IMR-90 (cell line): ENCODE measurements around the gene ITK. TPM values are rescaled to one million over a fixed set of nuclear protein-coding genes. Genes with fewer than 3 reads are reported as not detected.
A peak's percentile ranks its signal among the peaks of the same experiment; 100 is the strongest.

Experiments used
- ATAC-seq: fragments of 200-7000 bp; cut with Tn5 transposase; 2 replicates; pipeline ENCODE4 v1.9.1; 2020; ENCODE audit warnings: low read depth, mild to moderate bottlenecking, moderate library complexity
- BruUV-seq: library from RNA; stranded (reverse); fragments of 400-500 nt; replicated peaks from 2 replicates; lab custom pipeline; 2021; lab: Mats Ljungman, UMichigan
- CTCF ChIA-PET: fragments of 300-600 bp; formaldehyde crosslinking; extraction: SDS; loops from one replicate; lab custom pipeline; 2021; ENCODE audit warnings: antibody characterized with exemption; lab: Yijun Ruan, JAX
- POLR2A ChIA-PET: fragments of 300-600 bp; sonication (Branson Sonifier 250); formaldehyde crosslinking; loops from one replicate; lab custom pipeline; 2022; ENCODE audit warnings: antibody characterized with exemption; ENCODE audit not compliant: unreplicated experiment; lab: Charles Lee
- DNase-seq: peaks from one replicate; pipeline ENCODE4 v3.0.0; 2013
- H2AFZ ChIP-seq: replicated peaks from 2 replicates; pipeline ENCODE3; 2013; ENCODE audit warnings: low read length, mild to moderate bottlenecking; ENCODE audit not compliant: poor library complexity
- H2AK5ac ChIP-seq: 2 replicates; pipeline ENCODE4 v1.6.1; 2013; ENCODE audit warnings: low read depth, low read length, inconsistent platforms
- H2AK9ac ChIP-seq: replicated peaks from 2 replicates; pipeline ENCODE3; 2013; ENCODE audit warnings: mild to moderate bottlenecking, low read depth, low read length, moderate library complexity; ENCODE audit not compliant: poor library complexity
- H2BK120ac ChIP-seq: 2 replicates; pipeline ENCODE4 v1.6.1; 2013; ENCODE audit warnings: low read depth, low read length, inconsistent platforms
- H2BK15ac ChIP-seq: 3 replicates; pipeline ENCODE4 v1.6.1; 2013; ENCODE audit warnings: low read depth, low read length, inconsistent platforms
- H2BK20ac ChIP-seq: 2 replicates; pipeline ENCODE4 v1.6.1; 2013; ENCODE audit warnings: low read depth, mild to moderate bottlenecking, inconsistent platforms, low read length, moderate library complexity
- H2BK5ac ChIP-seq: 2 replicates; pipeline ENCODE4 v1.6.1; 2013; ENCODE audit warnings: mild to moderate bottlenecking, low read depth, low read length, inconsistent platforms; ENCODE audit not compliant: poor library complexity, severe bottlenecking
- H3K14ac ChIP-seq: replicated peaks from 2 replicates; pipeline ENCODE4 v1.6.1; 2013; ENCODE audit warnings: low read depth, low read length, inconsistent platforms
- H3K18ac ChIP-seq: 2 replicates; pipeline ENCODE4 v1.6.1; 2013; ENCODE audit warnings: low read depth, low read length, control low read depth
- H3K23ac ChIP-seq: 2 replicates; pipeline ENCODE4 v1.6.1; 2013; ENCODE audit warnings: low read depth, low read length, inconsistent platforms
- H3K27ac ChIP-seq: 2 replicates; pipeline ENCODE4 v1.5.1; 2013; ENCODE audit warnings: mild to moderate bottlenecking, control low read depth, low read length; ENCODE audit not compliant: insufficient read depth
- H3K27me3 ChIP-seq: 2 replicates; pipeline ENCODE4 v1.6.1; 2013; ENCODE audit warnings: low read length; ENCODE audit not compliant: control insufficient read depth, insufficient read depth
- H3K36me3 ChIP-seq: 2 replicates; pipeline ENCODE4 v1.6.1; 2013; ENCODE audit warnings: low read length, mixed read lengths; ENCODE audit not compliant: control insufficient read depth, insufficient read depth
- H3K4ac ChIP-seq: 2 replicates; pipeline ENCODE4 v1.6.1; 2013; ENCODE audit warnings: low read depth, low read length, inconsistent platforms
- H3K4me1 ChIP-seq: 2 replicates; pipeline ENCODE4 v1.6.1; 2013; ENCODE audit warnings: low read length, mixed read lengths; ENCODE audit not compliant: control insufficient read depth, insufficient read depth
- H3K4me2 ChIP-seq: 2 replicates; pipeline ENCODE4 v1.6.1; 2013; ENCODE audit warnings: low read depth, mild to moderate bottlenecking, control low read depth, low read length, moderate library complexity
- H3K4me3 ChIP-seq: 2 replicates; pipeline ENCODE4 v1.5.1; 2013; ENCODE audit warnings: low read depth, mild to moderate bottlenecking, control low read depth, low read length, moderate library complexity; ENCODE audit not compliant: insufficient read depth
- H3K56ac ChIP-seq: 2 replicates; pipeline ENCODE4 v1.6.1; 2013; ENCODE audit warnings: low read length, inconsistent platforms; ENCODE audit not compliant: insufficient read depth; ENCODE audit errors: extremely low read depth
- H3K79me1 ChIP-seq, 2 experiments: 2 replicates each; pipeline ENCODE4 v1.6.1; 2013; ENCODE audit warnings: low read length in 2 of 2, inconsistent platforms in 1 of 2, low read depth in 1 of 2
- H3K9ac ChIP-seq: 2 replicates; pipeline ENCODE4 v1.6.1; 2013; ENCODE audit warnings: low read depth, low read length, control low read depth
- H3K9me1 ChIP-seq: 2 replicates; pipeline ENCODE4 v1.6.1; 2013; ENCODE audit warnings: low read length, inconsistent platforms; ENCODE audit not compliant: insufficient read depth
- H3K9me3 ChIP-seq: 2 replicates; pipeline ENCODE4 v1.6.1; 2013; ENCODE audit warnings: low read length; ENCODE audit not compliant: control insufficient read depth, insufficient read depth
- H4K20me1 ChIP-seq: 2 replicates; pipeline ENCODE4 v1.6.1; 2013; ENCODE audit warnings: low read length, inconsistent platforms; ENCODE audit not compliant: insufficient read depth
- H4K5ac ChIP-seq: 2 replicates; pipeline ENCODE4 v1.6.1; 2013; ENCODE audit warnings: mild to moderate bottlenecking, low read depth, low read length, control low read depth
- H4K8ac ChIP-seq, 2 experiments: 2 replicates each; pipeline ENCODE4 v1.6.1; 2013; ENCODE audit warnings: low read depth in 2 of 2, low read length in 2 of 2, control low read depth in 1 of 2, inconsistent platforms in 1 of 2
- H4K91ac ChIP-seq: 2 replicates; pipeline ENCODE4 v1.6.1; 2013; ENCODE audit warnings: low read depth, low read length, inconsistent platforms; ENCODE audit not compliant: insufficient read depth
- CHD1 ChIP-seq: IDR thresholded peaks from 2 replicates; pipeline ENCODE4 v1.6.1; 2012; ENCODE audit warnings: low read depth, low read length, improper control_type of control experiment
- FOS ChIP-seq: fragments of 150-350 bp; IDR thresholded peaks from 2 replicates; pipeline ENCODE4 v1.6.1; 2016; ENCODE audit warnings: low read depth, low read length
- MAFK ChIP-seq: IDR thresholded peaks from 2 replicates; pipeline ENCODE4 v1.6.1; 2012; ENCODE audit warnings: low read depth, low read length, improper control_type of control experiment
- MAZ ChIP-seq: IDR thresholded peaks from 2 replicates; pipeline ENCODE4 v1.6.1; 2012; ENCODE audit warnings: low read depth, mild to moderate bottlenecking, low read length, improper control_type of control experiment, moderate library complexity, borderline replicate concordance
- MXI1 ChIP-seq: IDR thresholded peaks from 2 replicates; pipeline ENCODE4 v1.6.1; 2012; ENCODE audit warnings: low read depth, mild to moderate bottlenecking, low read length, moderate library complexity, borderline replicate concordance
- NFE2L2 ChIP-seq: fragments of 150-350 bp; IDR thresholded peaks from 2 replicates; pipeline ENCODE4 v1.6.1; 2016; ENCODE audit warnings: low read depth, mild to moderate bottlenecking, low read length
- RAD21 ChIP-seq: IDR thresholded peaks from 2 replicates; pipeline ENCODE4 v1.6.1; 2012; ENCODE audit warnings: low read length, improper control_type of control experiment
- RCOR1 ChIP-seq: IDR thresholded peaks from 2 replicates; pipeline ENCODE4 v1.6.1; 2012; ENCODE audit warnings: mild to moderate bottlenecking, low read length, improper control_type of control experiment; ENCODE audit not compliant: insufficient replicate concordance
- SMC3 ChIP-seq: fragments of 150-350 bp; IDR thresholded peaks from 2 replicates; pipeline ENCODE4 v1.6.1; 2016; ENCODE audit warnings: low read depth, mild to moderate bottlenecking, antibody characterized with exemption, low read length, moderate library complexity
- WGBS, 2 experiments: methylation state at CpG; one replicate each; pipeline versions ENCODE4 v1.1.5 to v1.1.7; 2013; ENCODE audit warnings: missing lambda C conversion rate in 2 of 2; ENCODE audit not compliant: insufficient read length in 1 of 2; ENCODE audit errors: extremely low coverage in 2 of 2; 5-methylcytosine and 5-hydroxymethylcytosine counted together
- dilution Hi-C: fragments of 300-500 bp; cut with HindIII; formaldehyde crosslinking; loops from one replicate; pipeline ENCODE4 v1.14.3; 2018; ENCODE audit warnings: low sequenced_read_pairs; ENCODE audit not compliant: unreplicated experiment
- in situ Hi-C: fragments of 300-500 bp; cut with MboI; formaldehyde crosslinking; loops from 3 replicates; pipeline ENCODE4 v1.14.3; 2019; ENCODE audit warnings: low sequenced_read_pairs, inconsistent platforms, mixed read lengths
- intact Hi-C: fragments of 100-400 bp; cut with micrococcal nuclease; formaldehyde crosslinking; loops from 2 replicates; pipeline ENCODE4 v1.10.0; 2022
- polyA plus RNA-seq, 3 experiments: library from polyadenylated mRNA; depleted of rRNA; stranded (reverse); fragments of >200 nt; gene quantifications; 2 replicates each; pipeline ENCODE4 v1.2.3, GENCODE V29; 2012; ENCODE audit warnings: low replicate concordance in 1 of 3
- total RNA-seq: library from RNA; depleted of rRNA; stranded (reverse); fragments of >200 nt; gene quantifications from 2 replicates; pipeline ENCODE4 v1.2.3, GENCODE V29; 2012
- TF ChIP-seq, protein P1 (sequence below): fragments of 150-350 bp; IDR thresholded peaks from 2 replicates; pipeline ENCODE4 v1.6.1; 2016; ENCODE audit warnings: low read depth, mild to moderate bottlenecking, low read length, moderate library complexity, borderline replicate concordance
- TF ChIP-seq, protein P2 (sequence below): fragments of 150-350 bp; IDR thresholded peaks from 2 replicates; pipeline ENCODE4 v1.6.1; 2017; ENCODE audit warnings: mild to moderate bottlenecking, antibody characterized with exemption, low read length, low read depth
- TF ChIP-seq, protein P3 (sequence below): conservative IDR thresholded peaks from 2 replicates; pipeline ENCODE4 v1.5.1; 2012; ENCODE audit warnings: mild to moderate bottlenecking, low read depth, low read length, improper control_type of control experiment

The ITK gene
- total and polyA plus RNA-seq, 2 of the 4 experiments (the other 2 are of a cell fraction): not detected

DNA sequence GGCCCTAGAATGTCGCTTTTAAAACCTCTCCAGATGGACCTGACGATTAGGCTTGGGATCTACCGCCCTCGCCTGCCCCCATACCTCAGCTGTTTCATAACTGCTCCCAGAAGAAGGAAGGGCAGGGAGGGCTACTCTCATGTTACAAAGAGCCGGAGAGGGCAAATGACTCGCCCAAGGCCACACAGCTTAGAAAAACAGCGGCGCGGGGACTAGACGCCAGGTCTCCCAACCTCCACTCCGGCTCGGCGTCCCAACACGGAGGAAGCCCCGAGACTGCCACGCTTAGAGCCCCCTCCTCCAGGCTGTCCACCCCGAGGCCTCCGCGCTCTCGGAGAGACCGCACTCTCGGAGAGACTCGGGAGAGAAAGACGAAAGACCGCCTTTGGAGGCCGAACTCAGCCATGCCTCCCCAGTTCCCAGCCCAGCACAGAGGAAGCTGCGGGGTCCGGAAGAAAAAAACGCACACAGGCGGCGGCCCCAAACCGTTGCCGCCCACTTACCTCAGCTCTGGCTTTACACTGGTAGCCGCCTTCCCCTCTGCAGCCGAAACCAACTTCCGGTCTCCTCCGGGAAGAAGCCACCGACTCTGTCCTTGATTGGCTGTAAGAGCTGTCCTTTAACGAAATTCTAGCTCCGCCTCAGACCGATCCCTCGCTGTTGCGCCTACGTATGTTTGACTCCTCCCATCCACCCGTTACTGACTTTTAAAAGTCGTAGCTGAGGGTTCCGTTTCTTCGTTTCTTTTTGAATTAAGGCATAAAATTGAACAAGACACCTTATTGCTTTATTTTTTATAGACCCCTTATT, 38.1 kb upstream of the ITK start, which contains the start of gene MED7:
Gene MED7, minus strand, starts transcription at position 549 of the 810 bp plus-strand sequence. CDS start 3,434 bp downstream, outside the sequence.
- H2AFZ ChIP-seq: peak within 1 kb of the TSS; percentile 96
- peak within 1 kb of the TSS; percentile 90 for H3K4ac ChIP-seq
- H4K20me1 ChIP-seq: no peaks in the 10 kb centered on the region
- no peaks in the 10 kb centered on the region for H3K27me3 ChIP-seq
- H3K9me1 ChIP-seq: peaks cover 3% of the 10 kb centered on the region; the same call in 1 of the 2 replicates
- H2BK15ac ChIP-seq: peak within 1 kb of the TSS; percentile 66; the same call in 2 of the 3 replicates
- in situ Hi-C loops: loop anchor here (10.0 to 25.0 kb wide), 3 partner anchors 172 to 1205 kb away; partner anchors contain the start of gene LSM11
- H2AK9ac ChIP-seq: peak within 1 kb of the TSS; percentile 89
- peak within 1 kb of the TSS; percentile 88 for H3K9ac ChIP-seq
- peak within 1 kb of the TSS; percentile 44 for H2AK5ac ChIP-seq
- H3K36me3 ChIP-seq: peaks cover 6% of the 10 kb centered on the region
- peak within 1 kb of the TSS; percentile 68 for H2BK20ac ChIP-seq
- peak within 1 kb of the TSS; percentile 85 for H3K18ac ChIP-seq
- H2BK120ac ChIP-seq: peak within 1 kb of the TSS; percentile 86
- no peaks in the 10 kb centered on the region for H3K4me1 ChIP-seq
- H3K23ac ChIP-seq: peak within 1 kb of the TSS; percentile 99
- peak within 1 kb of the TSS; percentile 97 to 99 for H4K8ac ChIP-seq
- BruUV-seq: no TSS peak
- peak within 1 kb of the TSS; percentile 84 for H3K56ac ChIP-seq
- peak within 1 kb of the TSS; percentile 98 for H4K5ac ChIP-seq
- peak within 1 kb of the TSS; percentile 94 for H3K14ac ChIP-seq
- peak within 1 kb of the TSS; percentile 96 for H3K4me2 ChIP-seq
- H3K4me3 ChIP-seq: peak within 1 kb of the TSS; percentile 84
- 0% methylated on average over 8 of the region's 48 CpGs; no CpG with 5 or more reads in 1 of the 2 experiments for WGBS, 2 experiments
- H2BK5ac ChIP-seq: peak within 1 kb of the TSS; percentile 83
- peak within 1 kb of the TSS; percentile 87 for H3K27ac ChIP-seq
- ATAC-seq (peak; percentile 99), DNase-seq (peak; percentile 100)
- ChIA-PET POLR2A (interaction anchor here (0.7 to 0.9 kb wide), 2 partner anchors 10 to 47 kb away, joined by 3 to 4 read pairs; no protein-coding TSS in a partner anchor), CTCF (interaction anchor here (1.6 kb wide), 1 partner anchor 26 kb away, joined by 5 read pairs; no protein-coding TSS in a partner anchor)
- H3K9me3 ChIP-seq: no peaks in the 10 kb centered on the region
- intact Hi-C loops: no loop called here
- dilution Hi-C loops: no loop called here
- H3K79me1 ChIP-seq: peaks cover 16 to 23% of the 10 kb centered on the region in 2 experiments
- H4K91ac ChIP-seq: peak within 1 kb of the TSS; percentile 94
- TF ChIP-seq FOS (no peak), SMC3 (no peak), RCOR1 (no peak), MAZ (peak; percentile 32; the same call in 1 of the 2 replicates), RAD21 (no peak), NFE2L2 (no peak), MXI1 (0 out of 2 replicates have a peak, but pooled peaks have one; percentile 12), CHD1 (no peak), MAFK (no peak)
- TF ChIP-seq, protein P1, sequence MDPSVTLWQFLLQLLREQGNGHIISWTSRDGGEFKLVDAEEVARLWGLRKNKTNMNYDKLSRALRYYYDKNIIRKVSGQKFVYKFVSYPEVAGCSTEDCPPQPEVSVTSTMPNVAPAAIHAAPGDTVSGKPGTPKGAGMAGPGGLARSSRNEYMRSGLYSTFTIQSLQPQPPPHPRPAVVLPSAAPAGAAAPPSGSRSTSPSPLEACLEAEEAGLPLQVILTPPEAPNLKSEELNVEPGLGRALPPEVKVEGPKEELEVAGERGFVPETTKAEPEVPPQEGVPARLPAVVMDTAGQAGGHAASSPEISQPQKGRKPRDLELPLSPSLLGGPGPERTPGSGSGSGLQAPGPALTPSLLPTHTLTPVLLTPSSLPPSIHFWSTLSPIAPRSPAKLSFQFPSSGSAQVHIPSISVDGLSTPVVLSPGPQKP: no peak
- TF ChIP-seq, protein P2, sequence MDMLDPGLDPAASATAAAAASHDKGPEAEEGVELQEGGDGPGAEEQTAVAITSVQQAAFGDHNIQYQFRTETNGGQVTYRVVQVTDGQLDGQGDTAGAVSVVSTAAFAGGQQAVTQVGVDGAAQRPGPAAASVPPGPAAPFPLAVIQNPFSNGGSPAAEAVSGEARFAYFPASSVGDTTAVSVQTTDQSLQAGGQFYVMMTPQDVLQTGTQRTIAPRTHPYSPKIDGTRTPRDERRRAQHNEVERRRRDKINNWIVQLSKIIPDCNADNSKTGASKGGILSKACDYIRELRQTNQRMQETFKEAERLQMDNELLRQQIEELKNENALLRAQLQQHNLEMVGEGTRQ: no peak
- TF ChIP-seq, protein P3, sequence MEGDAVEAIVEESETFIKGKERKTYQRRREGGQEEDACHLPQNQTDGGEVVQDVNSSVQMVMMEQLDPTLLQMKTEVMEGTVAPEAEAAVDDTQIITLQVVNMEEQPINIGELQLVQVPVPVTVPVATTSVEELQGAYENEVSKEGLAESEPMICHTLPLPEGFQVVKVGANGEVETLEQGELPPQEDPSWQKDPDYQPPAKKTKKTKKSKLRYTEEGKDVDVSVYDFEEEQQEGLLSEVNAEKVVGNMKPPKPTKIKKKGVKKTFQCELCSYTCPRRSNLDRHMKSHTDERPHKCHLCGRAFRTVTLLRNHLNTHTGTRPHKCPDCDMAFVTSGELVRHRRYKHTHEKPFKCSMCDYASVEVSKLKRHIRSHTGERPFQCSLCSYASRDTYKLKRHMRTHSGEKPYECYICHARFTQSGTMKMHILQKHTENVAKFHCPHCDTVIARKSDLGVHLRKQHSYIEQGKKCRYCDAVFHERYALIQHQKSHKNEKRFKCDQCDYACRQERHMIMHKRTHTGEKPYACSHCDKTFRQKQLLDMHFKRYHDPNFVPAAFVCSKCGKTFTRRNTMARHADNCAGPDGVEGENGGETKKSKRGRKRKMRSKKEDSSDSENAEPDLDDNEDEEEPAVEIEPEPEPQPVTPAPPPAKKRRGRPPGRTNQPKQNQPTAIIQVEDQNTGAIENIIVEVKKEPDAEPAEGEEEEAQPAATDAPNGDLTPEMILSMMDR: no peak
